Stimulated activated CD4-positive, alpha-beta T cell treated with anti-CD3 and anti-CD28 coated beads, Interleukin-2, amount 100 ng/mL, for 48 hours (primary cell): Measurements from ENCODE around the gene NTRK3.

Source experiments
- DNase-seq, 2 donors: peaks; one replicate each; pipeline ENCODE4 v3.0.0-alpha.2; 2020

NTRK3 gene

GRCh38 chr15:88178631-88179030 is 77.9 kb downstream of the NTRK3 start:
- DNase-seq: no peak

GRCh38 chr15:88177451-88177850 is 79.1 kb downstream of the NTRK3 start:
- no peak for DNase-seq

GRCh38 chr15:88174571-88174970 is 82.0 kb downstream of the NTRK3 start:
- DNase-seq: no peak

- DNase-seq: peak in 1 of 2 donors; percentile 2
Observed at GRCh38 chr15:88166082-88166993, 90.2 kb downstream of the NTRK3 start.

GRCh38 chr15:88161636-88162035 is 94.9 kb downstream of the NTRK3 start:
- DNase-seq: no peak

- no peak for DNase-seq
Observed at GRCh38 chr15:88155310-88155709, 101.2 kb downstream of the NTRK3 start.

GRCh38 chr15:88152672-88153071 is 103.9 kb downstream of the NTRK3 start:
- no peak for DNase-seq

GRCh38 chr15:88147760-88148159 is 108.8 kb downstream of the NTRK3 start:
- DNase-seq: no peak

- DNase-seq: no peak
Observed at GRCh38 chr15:88144921-88145653, 111.5 kb downstream of the NTRK3 start.

GRCh38 chr15:88142121-88142520 is 114.4 kb downstream of the NTRK3 start:
- DNase-seq: no peak

- no peak for DNase-seq
Observed at GRCh38 chr15:88141269-88141889, 115.2 kb downstream of the NTRK3 start.

- DNase-seq: no peak
Observed at GRCh38 chr15:88140398-88140797, 116.1 kb downstream of the NTRK3 start.

GRCh38 chr15:88139936-88140335 is 116.6 kb downstream of the NTRK3 start:
- no peak for DNase-seq

GRCh38 chr15:88133795-88134194 is 122.7 kb downstream of the NTRK3 start:
- no peak for DNase-seq

- DNase-seq: no peak
Observed at GRCh38 chr15:88132499-88132898, 124.0 kb downstream of the NTRK3 start.

- no peak for DNase-seq
Observed at GRCh38 chr15:88131937-88132336, 124.6 kb downstream of the NTRK3 start.

- no peak for DNase-seq
Observed at GRCh38 chr15:88127432-88127790, 129.1 kb downstream of the NTRK3 start.

- no peak for DNase-seq
Observed at GRCh38 chr15:88126695-88127431, 129.7 kb downstream of the NTRK3 start.

GRCh38 chr15:88125576-88125975 is 131.0 kb downstream of the NTRK3 start:
- DNase-seq: no peak

GRCh38 chr15:88124199-88124598 is 132.3 kb downstream of the NTRK3 start:
- no peak for DNase-seq

GRCh38 chr15:88121968-88122530 is 134.5 kb downstream of the NTRK3 start:
- DNase-seq: no peak

- no peak for DNase-seq
Observed at GRCh38 chr15:88120026-88120425, 136.5 kb downstream of the NTRK3 start.

- no peak for DNase-seq
Observed at GRCh38 chr15:88118741-88119140, 137.8 kb downstream of the NTRK3 start.
